HG03439 (cell line): ENCODE data around the gene TNIK.
"Not testable (repeated sequence)": the region's sequence is repeated elsewhere in the genome, so short reads cannot be mapped to it uniquely, and the experiment has no call there.

Source experiments
- ATAC-seq: cut with Tn5 transposase; IDR thresholded peaks from one replicate; pipeline ENCODE4 v1.9.1; 2021; ENCODE audit warnings: mild to moderate bottlenecking, moderate library complexity; ENCODE audit not compliant: unreplicated experiment

Gene TNIK

DNA sequence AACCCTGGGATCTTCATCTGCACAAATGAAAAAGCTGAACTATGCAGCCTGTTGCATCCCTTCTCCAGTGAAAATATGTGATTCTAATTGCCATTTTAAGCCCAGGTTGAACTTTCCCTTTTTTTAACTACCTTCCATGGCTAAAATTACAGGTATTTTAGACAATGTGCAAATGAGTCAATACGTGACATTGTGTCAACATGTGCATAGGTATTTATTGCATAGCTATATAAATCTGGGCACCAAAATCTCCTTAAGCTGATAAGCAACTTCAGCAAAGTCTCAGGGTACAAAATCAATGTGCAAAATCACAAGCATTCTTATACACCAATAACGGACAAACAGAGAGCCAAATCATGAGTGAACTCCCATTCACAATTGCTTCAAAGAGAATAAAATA lies 37.4 kb downstream of the TNIK start:
- ATAC-seq: not testable (repeated sequence)

DNA sequence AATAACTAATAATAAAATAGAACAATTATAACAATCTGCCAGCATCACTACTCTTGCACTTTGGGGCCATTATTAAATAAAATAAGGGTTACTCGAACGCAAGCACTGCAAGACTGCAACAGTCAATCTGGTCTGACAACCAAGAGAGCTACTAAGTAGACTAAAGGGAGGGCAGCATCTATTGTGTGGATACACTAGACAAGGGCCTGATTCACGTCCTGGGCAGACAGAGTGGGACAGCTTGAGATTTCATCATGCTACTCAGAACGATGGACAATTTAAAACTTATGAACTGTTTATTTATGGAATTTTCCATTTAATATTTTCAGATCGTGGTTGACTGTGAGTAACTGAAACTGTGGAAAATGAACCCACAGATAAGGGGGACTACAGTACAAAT lies 39.5 kb downstream of the TNIK start:
- ATAC-seq: no peak

DNA sequence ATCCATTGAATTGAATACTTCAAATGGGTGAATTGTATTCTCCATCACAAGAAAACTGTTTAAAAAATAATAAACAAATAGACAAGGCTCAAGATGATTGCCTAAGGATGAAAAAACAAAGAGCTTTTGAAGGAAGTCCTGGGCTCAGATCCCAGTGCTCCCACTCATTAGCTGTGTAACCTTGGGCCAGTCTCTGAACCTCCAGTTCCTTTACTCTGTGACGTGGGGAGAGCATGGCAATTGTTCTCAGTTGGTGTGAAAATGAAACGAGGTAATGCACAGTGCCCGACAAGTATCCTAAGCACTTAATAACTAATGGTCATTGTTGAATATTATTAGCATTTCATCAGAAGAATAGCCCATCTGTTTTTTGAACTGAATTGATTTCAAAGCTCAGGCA lies 40.7 kb downstream of the TNIK start:
- ATAC-seq: no peak

- no peak for ATAC-seq
Observed at GRCh38 chr3:171417813-171418212, 42.4 kb downstream of the TNIK start.

GRCh38 chr3:171417137-171417536 lies 43.1 kb downstream of the TNIK start:
- no peak for ATAC-seq

- ATAC-seq: no peak
Observed at GRCh38 chr3:171416666-171417065, 43.5 kb downstream of the TNIK start.

DNA sequence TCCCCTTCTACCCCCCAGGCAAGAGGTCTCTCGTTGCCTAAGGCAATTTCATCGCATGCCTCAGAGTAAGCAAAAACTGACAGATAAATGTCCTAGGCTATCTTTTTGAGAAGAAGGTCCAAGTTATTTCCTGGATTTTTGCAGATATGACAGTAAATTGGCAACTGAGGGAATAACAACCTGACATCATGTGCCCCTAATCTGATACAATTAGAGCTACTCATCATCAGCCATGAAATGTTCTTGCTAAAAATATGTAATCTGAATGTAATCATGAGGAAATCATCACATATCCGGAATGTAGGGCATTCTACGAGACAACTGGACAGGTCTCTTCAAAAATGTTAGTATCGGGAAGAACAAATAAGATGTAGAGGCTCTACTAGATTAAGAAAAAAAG lies 44.1 kb downstream of the TNIK start:
- no peak for ATAC-seq

DNA sequence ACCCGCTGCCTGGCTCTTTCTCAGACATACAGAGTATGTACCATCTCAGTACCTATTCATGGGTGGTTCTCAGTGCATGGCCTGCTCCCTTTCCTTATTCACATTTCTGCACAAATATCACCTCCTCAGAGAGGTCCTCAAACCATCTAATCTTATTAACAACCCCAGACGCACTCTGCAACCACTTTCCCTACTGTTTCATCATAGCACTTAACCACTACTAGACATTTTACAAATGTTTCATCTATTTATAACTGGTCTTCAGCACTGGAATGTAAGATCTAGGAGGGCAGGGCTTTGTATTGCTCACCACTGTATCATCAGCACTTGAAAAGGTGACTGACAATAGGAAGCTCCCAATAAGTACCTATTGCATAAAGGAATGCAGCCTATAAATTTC lies 45.1 kb downstream of the TNIK start:
- no peak for ATAC-seq

DNA sequence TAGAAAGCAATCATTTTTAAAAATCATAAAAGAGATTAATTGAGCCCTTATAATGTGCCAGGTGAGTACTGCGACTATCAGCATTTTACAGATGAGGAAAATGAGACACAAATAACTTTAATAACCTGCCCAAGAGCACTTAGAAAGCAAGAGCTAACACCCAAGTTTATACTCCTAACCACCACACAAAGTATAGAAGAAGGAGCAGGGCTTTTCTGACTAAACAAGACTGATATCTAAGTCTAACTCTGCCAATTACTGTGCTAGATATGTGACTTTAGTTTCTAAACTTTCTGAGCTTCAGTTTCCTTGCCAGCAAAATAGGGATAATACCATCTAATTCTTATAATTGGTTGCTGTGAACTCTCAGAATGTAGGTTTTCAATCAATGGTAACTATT lies 47.7 kb downstream of the TNIK start:
- ATAC-seq: no peak

DNA sequence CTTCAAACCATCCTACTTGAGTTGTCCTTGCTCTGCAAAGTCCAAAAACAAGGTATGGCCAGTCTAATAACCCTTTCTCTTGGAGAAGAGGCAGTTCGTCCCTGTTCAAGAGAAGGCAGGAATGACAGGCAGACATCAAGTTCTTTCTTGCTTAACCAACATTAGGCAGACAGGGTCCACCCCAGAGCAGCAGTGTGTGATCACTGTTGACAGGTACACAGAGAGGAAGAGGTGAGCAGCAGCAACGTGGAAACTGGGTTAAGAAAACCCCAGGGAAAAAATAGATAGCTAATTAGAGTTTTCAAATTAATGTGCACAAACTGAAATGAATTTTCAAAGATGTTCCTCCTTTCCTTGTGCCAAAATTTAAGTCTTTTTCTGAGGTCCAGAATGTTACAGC lies 48.2 kb downstream of the TNIK start:
- no peak for ATAC-seq

DNA sequence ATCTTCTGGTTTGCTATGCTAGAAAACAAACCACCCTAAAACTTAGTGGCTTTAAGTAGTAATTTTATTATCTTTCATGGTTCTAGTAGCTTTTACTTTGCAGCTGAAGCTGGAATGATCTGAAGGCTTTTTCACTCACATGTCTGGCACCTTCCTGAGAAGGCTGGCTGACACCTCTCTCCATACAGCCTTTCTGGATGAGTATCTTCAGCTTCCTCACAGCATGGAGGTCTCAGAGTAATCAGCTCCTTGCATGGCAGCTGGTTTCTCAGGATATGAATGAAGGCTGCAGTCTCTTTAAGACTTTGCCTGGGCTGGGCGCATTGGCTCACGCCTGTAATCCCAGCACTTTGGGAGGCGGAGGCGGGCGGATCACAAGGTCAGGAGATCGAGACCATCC lies 50.0 kb downstream of the TNIK start:
- no peak for ATAC-seq

GRCh38 chr3:171407759-171408158 lies 52.4 kb downstream of the TNIK start:
- ATAC-seq: no peak

- ATAC-seq: no peak
Observed at GRCh38 chr3:171404376-171404967, 55.7 kb downstream of the TNIK start.

DNA sequence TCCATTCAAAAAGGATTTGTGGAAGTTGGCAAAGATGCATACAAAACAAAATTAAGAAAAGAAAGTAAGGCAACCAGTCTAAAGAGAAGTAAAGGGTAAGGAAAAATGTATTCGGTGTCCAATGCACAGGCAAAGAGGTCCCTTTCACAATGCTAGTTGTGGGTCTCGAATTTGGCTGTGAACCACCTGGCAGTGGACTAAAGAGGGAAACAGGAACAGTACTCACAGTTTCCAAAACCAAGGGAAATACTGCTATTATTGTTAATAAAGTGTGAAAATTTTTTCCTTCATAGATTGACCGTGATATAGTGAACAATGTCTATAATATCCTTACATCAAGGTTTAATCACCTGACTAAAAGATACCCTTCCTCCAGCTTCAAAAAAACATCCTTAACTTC lies 57.9 kb downstream of the TNIK start:
- ATAC-seq: no peak

- ATAC-seq: no peak
Observed at GRCh38 chr3:171401432-171401831, 58.8 kb downstream of the TNIK start.

GRCh38 chr3:171399842-171400241 lies 60.4 kb downstream of the TNIK start:
- no peak for ATAC-seq

DNA sequence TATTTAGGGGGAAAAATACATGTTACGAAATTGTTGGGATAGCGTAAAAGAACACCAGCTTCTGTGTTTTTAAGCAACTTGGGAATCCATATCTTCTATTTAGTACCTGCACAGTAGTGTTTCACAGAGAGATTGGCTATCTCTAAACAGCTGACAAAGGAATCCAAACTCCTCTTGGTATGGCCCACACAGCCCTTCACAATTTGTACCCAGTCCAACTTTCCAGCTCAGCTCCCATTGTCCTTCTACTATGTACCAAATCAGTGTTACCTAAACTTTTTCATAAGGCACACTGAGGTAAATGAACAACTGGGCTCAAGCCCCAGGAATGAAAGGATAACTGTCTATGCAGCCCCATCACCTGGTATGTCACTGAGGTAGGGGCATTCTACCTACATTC lies 61.9 kb downstream of the TNIK start:
- ATAC-seq: no peak

DNA sequence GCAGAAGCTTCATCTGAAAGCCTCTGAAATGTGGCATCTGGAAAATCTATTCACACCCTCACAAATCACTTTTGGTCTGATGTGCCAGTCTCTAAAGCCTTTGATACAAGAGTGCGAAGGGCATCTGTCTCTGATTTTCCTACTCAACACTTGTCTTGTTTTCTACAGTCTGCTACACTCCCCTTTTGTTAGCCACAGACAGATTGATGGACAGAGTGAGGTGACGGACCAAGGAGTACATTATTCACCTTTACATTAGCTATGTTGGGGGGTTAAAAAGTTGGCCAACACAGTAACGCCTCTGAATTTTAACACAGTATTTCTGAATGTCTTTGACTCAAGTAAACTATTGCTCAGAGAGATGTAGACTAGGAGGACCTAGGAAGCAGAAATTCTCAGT lies 63.1 kb downstream of the TNIK start:
- ATAC-seq: no peak

GRCh38 chr3:171396048-171396447 lies 64.2 kb downstream of the TNIK start:
- no peak for ATAC-seq

- ATAC-seq: no peak
Observed at GRCh38 chr3:171393032-171393744, 67.0 kb downstream of the TNIK start.

DNA sequence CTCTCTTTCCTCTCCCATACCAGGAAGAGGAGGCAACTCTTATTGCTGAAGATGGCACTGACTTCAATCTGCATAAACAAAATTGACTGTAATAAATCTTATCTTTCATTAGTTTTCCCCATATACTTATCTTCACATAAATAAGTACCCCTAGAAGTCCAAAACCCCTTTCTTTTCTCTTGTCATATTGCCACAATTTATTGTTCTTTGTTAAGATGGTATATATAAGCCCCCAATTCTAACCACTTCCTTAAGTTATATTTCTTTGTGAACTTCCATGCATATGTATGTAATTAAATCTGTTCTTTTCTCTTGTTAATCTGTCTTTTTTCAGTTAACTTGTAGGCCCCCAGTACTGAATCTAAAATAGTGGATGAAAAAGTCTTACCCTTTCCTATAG lies 68.8 kb downstream of the TNIK start:
- no peak for ATAC-seq

- no peak for ATAC-seq
Observed at GRCh38 chr3:171390051-171390941, 69.9 kb downstream of the TNIK start.
